HL-60 (cell line): ENCODE measurements around the gene STMN1.

ENCODE experiments used
- GABPA ChIP-seq: IDR thresholded peaks from 2 replicates; pipeline ENCODE4 v1.6.1; 2012; ENCODE audit warnings: low read depth
- POLR2AphosphoS5 ChIP-seq: IDR thresholded peaks from 2 replicates; pipeline ENCODE4 v1.6.1; 2012; ENCODE audit warnings: low read depth
- SPI1 ChIP-seq: IDR thresholded peaks from 2 replicates; pipeline ENCODE4 v1.6.1; 2012; ENCODE audit warnings: low read depth, mild to moderate bottlenecking, borderline replicate concordance
- TF ChIP-seq, protein P1 (sequence below): IDR thresholded peaks from one replicate; pipeline ENCODE4 v1.5.1; 2011; ENCODE audit warnings: low read length, control low read depth, inconsistent platforms; ENCODE audit not compliant: insufficient read depth
- TF ChIP-seq, protein P2 (sequence below): IDR thresholded peaks from 2 replicates; pipeline ENCODE4 v1.6.1; 2012; ENCODE audit warnings: low read depth; ENCODE audit not compliant: insufficient replicate concordance

DNA sequence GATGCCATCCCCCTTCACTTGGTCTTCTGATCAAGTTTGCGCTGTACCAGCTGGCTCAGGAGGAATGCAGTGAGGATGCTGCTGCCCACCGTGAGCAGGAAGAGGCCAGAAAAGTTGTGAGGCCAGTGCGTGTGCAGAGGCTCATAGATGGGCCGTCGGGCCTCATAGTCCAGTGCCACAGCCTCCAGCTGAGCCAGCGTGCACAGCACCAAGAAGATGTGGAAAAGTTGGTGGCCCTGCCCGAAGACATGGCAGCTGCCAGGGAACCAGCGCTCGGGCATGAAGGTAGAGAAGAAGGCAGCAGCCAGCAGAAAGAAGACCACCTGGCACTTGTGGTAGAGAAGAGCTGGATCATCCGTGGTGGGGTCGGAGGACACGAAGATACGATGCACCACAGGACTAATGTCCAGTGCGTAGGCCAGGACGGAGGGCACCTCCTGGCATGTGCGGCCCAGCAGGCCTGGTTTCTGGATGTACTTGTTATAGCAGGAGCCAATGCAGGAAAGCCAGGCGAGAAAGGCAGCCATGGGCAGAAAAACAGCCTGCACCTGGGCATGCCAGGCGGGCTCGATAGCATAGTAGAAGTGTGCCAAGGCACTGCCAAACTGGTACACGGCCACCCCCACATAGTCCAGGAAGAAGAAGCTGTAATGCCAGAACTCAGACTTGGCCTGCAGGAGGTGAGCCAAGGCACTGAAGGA is 43.3 kb downstream of the STMN1 start:
- TF ChIP-seq, protein P1, sequence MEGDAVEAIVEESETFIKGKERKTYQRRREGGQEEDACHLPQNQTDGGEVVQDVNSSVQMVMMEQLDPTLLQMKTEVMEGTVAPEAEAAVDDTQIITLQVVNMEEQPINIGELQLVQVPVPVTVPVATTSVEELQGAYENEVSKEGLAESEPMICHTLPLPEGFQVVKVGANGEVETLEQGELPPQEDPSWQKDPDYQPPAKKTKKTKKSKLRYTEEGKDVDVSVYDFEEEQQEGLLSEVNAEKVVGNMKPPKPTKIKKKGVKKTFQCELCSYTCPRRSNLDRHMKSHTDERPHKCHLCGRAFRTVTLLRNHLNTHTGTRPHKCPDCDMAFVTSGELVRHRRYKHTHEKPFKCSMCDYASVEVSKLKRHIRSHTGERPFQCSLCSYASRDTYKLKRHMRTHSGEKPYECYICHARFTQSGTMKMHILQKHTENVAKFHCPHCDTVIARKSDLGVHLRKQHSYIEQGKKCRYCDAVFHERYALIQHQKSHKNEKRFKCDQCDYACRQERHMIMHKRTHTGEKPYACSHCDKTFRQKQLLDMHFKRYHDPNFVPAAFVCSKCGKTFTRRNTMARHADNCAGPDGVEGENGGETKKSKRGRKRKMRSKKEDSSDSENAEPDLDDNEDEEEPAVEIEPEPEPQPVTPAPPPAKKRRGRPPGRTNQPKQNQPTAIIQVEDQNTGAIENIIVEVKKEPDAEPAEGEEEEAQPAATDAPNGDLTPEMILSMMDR, result no peak
- no peak for TF ChIP-seq POLR2AphosphoS5
- TF ChIP-seq, protein P2, sequence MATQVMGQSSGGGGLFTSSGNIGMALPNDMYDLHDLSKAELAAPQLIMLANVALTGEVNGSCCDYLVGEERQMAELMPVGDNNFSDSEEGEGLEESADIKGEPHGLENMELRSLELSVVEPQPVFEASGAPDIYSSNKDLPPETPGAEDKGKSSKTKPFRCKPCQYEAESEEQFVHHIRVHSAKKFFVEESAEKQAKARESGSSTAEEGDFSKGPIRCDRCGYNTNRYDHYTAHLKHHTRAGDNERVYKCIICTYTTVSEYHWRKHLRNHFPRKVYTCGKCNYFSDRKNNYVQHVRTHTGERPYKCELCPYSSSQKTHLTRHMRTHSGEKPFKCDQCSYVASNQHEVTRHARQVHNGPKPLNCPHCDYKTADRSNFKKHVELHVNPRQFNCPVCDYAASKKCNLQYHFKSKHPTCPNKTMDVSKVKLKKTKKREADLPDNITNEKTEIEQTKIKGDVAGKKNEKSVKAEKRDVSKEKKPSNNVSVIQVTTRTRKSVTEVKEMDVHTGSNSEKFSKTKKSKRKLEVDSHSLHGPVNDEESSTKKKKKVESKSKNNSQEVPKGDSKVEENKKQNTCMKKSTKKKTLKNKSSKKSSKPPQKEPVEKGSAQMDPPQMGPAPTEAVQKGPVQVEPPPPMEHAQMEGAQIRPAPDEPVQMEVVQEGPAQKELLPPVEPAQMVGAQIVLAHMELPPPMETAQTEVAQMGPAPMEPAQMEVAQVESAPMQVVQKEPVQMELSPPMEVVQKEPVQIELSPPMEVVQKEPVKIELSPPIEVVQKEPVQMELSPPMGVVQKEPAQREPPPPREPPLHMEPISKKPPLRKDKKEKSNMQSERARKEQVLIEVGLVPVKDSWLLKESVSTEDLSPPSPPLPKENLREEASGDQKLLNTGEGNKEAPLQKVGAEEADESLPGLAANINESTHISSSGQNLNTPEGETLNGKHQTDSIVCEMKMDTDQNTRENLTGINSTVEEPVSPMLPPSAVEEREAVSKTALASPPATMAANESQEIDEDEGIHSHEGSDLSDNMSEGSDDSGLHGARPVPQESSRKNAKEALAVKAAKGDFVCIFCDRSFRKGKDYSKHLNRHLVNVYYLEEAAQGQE, result no peak
- TF ChIP-seq SPI1, result no peak
- no peak for TF ChIP-seq GABPA
